ENCODE measurements around the gene LPCAT1.

- no peak for TF ChIP-seq CTCF (IDR thresholded peaks at IDR 0.05)
- no peak for TF ChIP-seq POLR2A (IDR thresholded peaks at IDR 0.05)
These were observed 30.0 kb upstream of the LPCAT1 start for GRCh38 chr5:1553539-1554409.

Data from Peyer's patch (tissue), 4 donors.